Right kidney (tissue), 1 donor: Measurements from ENCODE around the gene EHMT2.

Experiments used
- DNase-seq: peaks from one replicate; pipeline ENCODE4 v3.0.0-alpha.2; 2016

The EHMT2 gene

DNA sequence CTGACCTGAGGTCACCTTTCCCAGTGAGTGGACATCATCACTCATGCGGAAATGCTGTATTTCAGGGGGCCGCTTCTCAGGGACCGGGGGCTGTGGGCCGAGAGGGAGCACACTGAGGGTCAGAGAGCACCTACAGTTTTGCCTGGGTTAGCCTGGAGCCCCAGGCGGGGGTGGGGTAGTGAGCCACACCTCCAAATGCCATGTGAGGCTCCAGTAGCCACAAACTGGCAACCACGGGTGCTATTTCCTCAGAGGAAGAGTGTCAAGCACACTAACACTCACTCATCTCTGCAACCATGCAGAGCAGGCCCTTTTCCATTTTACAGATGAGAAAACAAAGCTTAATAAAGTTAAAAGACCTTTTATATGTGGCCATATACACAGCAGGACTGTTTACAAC lies 4.7 kb downstream of the EHMT2 start:
- no peak for DNase-seq

DNA sequence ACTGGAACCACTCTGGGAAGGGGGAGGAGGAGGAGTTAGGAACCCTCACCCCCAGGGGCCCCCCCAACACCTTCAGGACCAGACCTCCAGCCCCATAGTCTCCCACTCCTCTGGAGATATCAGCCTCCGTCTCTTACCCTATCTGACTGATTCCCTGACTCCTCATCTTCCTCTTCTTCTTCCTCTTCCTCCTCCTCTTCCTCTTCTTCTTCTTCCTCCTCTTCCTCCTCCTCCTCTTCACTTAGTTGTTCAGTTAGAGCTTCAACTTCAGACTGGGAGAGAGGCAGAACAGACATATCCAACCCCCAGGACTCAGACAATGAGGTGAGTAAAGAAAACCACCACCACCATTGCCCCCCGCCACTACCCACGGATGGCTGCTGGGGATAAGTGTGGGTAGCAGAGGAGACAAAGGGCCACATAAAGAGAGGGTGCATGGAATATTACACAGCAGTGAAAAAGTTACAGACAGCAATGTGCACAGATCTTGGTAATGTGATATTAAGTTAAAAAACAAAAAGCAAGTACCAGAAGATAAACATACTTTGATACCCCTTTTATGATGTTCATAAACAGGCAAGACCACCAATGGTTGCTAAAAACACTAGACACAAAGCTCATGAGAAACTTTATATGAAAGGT lies 8.0 kb downstream of the EHMT2 start:
- DNase-seq = no peak

DNA sequence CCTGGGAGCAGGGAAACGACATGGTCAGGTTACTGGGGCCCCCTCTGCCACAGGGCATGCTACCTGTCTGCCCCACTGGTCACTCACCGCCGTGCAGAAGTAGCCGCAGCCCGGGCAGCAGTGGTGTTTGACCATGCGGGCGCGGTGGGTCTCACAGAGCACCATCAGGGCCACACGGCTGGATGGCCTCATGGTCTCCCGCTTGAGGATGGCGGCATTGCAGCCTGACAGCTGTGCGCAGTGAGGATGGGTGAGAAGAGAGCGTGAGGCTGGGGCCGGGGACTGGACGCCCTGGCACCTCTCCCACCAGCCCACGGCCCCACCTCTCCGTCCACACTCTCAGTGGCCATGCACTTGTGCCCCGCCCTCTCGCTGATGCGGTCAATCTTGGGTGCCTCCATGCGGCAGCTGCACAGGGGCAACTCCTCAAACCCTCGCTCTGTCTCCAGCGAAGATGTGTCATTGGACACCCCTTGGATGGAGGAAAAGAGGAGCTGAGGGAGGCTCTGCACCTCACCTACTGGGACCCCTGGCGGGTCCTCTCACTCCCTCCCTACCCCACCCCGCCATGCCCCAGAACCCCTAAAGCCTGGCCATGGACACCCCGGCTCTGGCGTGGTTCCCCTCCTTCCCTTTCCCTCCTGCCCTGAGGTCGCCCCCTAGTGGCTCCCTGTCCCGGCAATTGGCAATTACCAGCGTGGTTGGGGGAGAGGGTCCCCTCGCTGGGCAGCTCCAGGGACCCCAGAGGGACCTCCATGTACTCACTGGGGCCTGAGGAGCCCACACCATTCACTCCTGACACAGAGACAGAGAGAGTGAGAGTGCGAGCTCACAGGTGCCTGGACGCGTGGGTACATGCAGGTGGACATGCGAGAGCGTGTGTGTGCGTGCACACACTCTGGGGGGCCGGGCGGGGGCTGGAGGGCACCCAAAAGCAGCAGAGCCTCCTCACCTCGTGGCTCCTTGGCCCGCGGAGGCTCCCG lies 8.9 kb downstream of the EHMT2 start:
- no peak for DNase-seq

DNA sequence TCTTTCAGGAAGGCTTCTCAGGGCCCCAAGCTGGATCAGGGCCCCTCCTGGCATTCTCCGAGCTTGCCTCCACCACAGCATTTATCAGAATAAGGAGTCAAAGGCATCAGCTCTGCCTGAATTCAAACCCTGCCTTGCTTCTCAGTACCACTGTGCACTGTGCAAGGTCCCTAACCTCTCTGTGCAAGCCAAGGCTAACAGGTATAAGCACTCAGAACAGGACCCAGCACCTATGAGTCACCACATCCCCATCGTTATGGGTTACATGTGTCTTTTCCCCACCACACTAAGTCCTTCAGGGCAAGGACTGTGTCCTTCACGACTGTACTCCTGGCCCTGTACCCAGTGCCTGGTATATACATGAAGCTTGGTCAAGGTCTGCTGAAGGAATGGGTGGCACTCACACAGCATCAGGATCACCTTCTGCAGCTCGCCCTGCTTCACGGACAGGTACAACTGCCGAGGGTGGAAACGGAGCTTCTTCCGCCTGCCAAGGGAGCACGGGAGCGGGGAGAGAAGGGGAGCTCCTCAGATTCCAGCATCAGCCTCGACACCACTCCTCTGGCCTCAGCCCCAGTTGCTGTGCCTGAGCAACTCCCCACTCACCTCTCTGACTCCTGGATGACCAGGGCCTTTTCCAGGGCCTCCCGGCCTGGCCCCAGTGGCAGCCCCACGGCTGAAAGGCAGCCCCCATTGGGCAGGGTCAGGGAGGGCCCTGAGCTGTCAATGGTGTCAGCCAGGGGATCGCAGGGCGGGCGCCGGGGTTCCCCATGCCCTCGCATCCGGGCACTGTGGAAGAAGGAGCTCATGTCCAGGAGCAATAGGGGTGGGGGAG lies 10.1 kb downstream of the EHMT2 start:
- DNase-seq = no peak

DNA sequence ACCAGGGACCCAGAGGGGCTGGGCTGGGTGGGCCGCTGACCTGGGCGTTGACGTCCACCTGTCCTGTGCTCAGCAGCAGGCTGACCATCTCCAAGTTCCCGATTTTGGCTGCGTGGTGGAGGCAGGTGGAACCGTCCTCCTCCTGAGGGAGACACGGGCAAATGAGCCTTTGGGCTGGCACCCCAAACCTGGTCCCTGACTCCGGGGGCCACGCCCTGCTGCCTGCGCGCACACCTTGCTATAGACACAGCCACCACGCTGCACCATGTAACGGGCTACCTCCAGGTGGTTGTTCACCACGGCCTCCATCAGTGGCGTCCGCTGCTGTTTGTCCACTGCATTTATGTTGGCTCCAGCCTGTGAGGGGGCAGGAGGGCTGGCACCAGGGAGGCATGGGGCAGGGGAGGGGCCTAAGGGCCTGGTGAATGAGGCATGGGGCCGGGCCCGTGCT lies 10.9 kb downstream of the EHMT2 start:
- DNase-seq = no peak

DNA sequence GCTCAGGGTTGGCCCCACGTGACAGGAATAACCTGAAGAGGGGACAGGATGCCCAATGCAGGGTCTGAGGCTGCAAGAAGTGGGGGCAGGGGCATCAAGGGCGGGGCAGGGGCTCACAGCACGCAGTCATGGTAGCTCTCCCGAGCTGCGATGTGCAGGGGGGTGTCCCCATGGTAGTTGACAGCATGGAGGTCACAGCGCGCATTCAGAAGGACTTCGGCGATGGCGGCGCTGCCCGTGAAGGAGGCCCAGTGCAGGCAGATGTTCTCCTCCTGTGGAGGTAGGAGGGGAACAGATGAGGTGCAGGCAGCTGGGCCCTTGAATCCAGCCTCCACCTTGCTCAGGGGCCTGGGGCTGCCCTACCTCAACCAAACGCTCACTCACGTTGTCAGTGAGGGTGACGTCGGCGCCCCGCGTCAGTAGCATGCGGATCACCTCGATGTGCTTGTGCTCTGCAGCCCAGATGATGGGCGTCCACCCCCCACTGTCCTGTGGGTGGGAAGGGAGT lies 12.9 kb downstream of the EHMT2 start:
- no peak for DNase-seq

DNA sequence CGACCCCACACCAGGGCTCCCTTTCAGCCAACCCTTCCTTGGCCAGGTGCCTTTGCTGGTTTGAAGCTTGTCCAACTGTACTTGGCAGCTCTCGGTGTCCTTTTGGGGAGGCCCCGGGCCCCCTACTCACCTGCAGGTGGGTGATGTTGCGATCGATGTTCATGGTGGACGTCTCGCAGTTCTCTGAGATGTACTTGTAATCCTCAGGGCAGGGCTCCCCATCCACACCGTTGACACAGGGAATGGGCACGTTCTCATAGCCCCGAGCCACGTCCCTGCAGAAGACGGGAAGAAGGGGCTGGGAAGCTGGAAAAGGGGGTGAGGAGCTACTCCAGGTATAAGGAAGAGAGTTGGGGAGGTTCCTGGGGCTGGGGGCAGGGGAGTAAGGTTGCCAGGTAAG lies 13.8 kb downstream of the EHMT2 start:
- DNase-seq = no peak

DNA sequence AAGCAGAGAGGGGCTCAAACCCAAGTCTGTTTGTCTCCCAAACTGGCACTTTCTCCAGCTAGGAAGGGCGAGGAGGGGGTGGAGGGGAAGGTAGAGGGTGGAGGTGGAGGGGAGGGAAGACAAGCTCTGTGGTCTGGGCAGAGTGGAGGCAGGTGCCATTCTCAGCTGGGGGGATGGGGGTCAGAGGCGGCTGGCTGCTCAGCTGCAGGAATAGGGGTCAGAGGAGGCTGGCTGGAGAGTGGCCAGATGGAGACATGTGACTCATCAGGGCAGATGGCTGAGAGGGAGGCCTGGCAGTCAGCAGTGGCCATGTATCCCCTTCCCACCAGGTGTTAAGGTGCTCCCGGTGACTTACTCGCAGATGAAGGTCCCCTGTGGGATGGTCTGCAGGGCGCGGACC lies 15.2 kb downstream of the EHMT2 start:
- no peak for DNase-seq

DNA sequence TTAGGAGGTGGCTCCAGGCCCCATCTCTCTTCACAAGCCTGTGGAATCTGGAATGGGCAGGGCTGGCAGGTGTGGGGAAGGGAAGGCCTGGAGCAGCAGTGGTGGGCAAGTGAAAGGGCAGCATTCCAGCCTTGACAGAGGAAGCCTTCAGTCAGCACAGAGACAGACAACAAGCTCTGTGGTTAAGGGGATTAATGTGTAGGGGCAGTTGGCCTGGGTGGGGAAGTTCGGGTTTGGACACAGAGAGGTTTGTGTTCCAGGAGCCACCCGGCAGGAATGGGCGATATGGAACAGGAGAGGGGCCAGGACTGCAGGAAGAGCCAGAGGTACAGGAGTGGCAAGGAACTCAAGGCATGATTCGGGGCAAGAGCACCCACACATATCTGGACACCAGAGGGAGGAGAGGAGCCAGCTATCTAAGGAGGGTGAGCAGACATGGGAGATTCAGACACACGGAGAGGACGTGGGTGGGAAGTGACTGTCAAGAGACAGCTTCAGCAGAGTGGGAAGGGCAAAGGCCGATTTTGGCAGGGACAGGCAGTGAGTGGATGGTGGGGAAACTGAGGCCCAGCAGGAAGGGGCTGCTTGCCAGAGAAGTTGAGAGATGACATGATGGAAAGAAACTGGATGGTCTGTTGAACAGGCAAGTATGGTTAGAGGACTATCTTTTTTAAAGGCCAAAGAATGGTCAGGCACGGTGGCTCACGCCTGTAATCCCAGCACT lies 16.2 kb downstream of the EHMT2 start:
- DNase-seq = no peak

DNA sequence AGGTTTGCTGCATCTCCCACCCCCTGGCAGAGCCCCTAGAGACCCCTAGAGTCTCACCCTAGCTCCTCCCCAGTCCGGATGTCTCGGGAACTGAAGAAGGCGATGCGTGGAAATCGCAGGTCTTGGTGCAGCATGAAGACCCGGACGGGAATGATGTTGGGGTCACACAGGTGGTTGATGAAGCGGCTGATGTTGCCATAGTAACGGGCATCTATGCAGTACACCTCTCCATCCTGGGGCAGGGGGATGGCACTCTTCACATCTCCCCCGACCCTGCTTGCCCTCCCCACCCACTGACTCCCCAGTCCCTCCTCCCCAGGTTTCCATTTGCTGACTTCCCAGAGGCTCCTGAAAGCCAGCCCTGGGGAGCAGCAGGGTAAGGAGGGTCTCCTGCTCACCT lies 16.9 kb downstream of the EHMT2 start:
- DNase-seq = no peak

DNA sequence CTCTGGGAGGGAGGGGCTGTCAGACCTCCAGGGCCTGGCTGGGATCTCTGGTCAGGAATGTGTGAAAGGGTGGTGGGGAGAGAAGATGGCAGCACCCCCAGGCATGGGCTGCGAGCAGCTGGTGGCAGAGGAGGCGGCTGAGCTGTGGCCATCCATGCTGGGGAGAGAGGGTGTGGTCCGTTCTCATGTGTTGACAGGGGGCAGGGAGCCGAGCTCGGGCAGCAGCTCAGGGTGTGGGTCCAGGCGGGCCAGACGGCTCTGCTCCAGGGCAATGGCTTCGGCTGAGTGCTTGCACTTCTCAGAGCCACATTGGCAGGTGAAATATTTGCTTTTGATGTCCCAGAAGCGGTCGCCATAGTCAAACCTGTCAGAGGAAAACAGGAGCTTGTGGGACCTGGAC lies 17.6 kb downstream of the EHMT2 start:
- DNase-seq = no peak

DNA sequence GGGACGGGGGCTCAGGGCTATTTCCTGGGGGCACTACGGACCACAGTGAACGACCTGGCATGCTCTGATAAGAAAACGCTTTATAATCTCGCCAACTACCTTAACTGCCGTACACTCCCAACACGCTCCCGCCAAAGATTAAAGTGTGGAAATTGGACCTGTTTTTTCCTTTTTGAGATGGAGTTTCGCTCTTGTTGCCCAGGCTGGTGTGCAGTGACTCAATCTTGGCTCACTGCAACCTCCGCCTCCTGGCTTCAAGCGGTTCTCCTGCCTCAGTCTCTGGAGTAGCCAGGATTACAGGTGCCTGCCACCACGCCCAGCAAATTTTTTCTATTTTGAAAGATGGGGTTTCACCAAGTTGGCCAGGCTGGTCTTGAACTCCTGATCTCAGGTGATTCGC lies 18.4 kb downstream of the EHMT2 start:
- no peak for DNase-seq

DNA sequence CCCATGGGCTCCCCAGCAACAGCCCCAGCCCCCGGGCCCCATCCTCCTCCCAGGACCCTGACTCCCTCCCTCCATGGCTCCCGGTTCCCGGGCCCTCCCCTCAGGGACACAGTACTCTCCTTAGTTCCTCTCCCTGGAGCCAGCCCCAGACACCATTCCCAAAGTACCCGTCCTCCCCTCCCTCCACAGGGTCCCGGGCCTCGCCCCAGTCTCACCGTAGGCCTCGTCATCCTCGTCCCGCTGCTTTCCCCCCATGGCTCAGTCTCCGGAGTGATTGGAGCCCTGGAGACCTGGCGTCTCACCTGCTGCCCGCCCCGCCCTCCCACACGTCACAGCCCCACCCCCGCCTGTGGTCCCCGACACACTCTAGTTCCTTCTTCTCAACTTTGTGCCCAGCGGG lies 18.8 kb downstream of the EHMT2 start, which contains the start of gene SLC44A4:
Gene SLC44A4 (minus strand): TSS at position 272 of the 400 bp plus-strand sequence. CDS start 17 bp downstream, at position 255.
- DNase-seq = no peak

DNA sequence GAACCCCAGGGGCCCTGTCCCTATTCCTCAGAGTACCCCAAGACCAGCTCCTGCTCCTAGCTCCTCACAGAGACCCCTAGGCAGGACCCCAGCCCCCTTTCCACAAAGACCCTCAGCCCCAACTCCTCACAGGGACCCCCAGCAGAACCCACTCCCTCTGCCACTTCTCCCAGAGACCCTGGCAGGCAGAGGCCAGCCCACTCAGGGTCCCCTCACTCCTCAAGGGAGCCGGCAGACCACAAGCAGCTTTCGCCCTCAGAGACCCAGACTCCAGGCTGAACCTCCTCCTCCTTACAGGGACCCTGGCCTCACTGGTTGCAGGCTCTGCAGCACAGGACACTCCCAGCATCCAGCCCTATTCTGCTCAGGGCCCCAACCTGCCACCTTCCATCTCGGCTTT lies 19.3 kb downstream of the EHMT2 start:
- DNase-seq = no peak

DNA sequence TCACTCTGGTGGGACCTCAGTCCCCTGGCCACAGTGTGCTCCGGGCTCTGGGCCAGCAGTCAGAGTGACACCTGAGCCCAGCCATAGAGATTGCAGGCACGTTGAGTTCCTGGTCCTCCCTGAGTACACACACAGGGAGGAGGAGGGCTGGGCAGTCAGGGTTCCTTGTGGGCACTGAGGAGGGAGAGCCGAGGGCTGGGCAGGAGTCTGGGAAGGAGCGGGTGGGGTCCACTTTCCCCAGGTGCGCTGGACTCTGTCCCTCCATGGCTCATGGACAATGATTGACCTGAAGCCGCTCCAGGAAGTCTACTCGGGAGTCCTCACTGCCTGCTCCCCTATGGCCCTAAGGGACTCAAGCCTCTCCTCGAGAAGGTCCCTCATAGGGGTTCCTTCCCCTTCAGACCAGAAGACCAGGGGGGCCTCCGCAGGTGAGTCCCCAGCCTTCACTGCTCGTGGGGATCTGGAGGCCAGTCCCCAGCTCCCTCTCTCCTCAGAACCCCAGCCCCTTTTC lies 19.8 kb downstream of the EHMT2 start:
- DNase-seq = no peak

DNA sequence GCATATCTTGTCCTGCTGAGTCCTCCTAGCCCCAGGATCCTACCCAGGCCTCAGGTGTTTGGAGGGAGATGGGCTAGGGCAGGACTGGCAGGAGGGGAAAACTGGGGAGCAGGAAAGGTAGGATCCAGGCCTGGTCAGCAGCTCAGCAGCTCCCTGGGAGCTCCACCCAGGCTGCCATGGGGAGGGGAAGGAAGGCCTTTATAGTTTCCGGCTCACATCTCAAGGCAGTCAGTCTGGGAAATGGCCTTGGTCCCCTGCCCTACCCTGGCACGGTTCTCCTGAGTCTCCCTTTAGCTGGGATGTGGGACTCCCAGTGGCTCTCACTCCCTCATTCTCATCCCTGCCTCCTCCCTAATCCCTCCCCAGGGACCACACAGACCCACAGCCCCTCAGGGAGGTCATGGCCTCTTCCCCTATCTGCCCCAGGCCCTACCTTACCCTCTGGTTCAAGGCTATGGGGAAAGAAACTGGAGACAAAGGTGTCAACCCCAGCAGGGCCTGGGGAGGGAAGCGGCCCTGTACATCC lies 20.3 kb downstream of the EHMT2 start:
- DNase-seq = no peak

DNA sequence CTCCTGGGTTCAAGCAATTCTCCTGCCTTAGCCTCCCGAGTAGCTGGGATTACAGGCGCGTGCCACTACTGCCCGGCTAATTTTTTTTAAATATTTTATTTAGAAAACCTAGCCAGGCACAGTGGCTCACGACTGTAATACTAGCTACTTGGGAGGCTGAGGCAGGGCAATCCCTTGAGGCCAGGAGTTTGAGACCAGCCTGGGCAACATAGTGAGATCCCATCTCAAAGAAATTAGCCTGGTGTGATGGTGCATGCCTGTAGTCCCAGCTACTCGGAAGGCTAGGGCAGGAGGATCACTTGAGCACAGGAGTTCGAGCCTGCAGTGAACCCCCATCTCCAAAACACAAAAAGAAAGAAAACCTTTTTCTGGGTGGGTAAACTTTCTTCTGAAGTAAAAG lies 21.1 kb downstream of the EHMT2 start:
- DNase-seq = no peak

DNA sequence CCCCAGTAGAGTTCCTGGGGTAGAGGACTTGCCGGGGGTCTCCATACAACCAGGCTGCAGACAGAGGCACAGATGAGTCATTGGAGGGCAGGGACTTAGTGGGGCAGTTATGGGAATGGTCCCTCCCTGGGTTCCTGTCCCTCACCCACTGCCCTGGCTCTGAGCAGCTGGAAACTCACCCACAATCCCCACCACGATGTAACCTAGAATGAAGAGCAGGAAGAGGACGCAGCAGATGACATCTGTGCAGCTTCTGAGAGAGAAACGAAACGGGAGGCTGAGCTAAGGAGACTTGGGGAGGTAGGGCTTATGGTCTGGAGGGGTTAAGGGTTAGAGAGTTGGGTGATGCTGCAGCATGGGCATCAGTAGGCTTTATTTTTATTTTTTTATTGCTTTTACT lies 21.6 kb downstream of the EHMT2 start:
- DNase-seq = no peak

DNA sequence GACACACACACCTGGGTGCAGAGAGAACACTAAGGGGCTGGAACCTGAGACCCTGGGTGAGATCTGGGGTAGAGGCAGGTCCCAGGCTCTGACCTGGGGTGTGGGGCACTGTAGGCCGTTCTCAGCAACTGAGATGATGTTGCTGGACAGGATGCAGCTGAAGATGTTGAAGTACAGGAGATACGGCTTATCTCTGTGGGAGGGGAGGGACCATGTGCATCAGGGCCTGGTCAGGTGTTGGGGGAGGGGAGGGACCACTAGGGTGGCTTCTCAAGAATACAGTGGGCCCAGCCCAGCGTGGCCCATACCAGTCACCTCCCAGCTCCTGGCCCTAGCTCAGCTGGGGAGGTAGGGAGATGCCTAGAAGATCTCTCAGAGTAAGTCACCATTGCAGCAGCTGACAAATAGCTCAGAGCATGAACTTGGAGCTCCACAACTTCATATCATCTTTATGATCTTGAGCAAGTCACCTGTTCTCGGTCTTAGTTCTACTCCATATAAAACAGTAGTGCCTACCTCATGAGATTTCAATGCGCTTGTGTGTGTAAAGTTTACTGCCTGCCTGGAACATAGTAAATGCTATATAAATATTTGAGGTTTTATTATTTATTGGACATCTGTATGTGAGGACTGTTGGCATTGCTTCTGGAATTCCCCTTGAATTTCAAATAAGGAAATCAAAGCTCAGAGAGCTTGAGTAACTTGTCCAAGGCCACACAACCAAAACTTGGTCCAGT lies 22.5 kb downstream of the EHMT2 start:
- no peak for DNase-seq

DNA sequence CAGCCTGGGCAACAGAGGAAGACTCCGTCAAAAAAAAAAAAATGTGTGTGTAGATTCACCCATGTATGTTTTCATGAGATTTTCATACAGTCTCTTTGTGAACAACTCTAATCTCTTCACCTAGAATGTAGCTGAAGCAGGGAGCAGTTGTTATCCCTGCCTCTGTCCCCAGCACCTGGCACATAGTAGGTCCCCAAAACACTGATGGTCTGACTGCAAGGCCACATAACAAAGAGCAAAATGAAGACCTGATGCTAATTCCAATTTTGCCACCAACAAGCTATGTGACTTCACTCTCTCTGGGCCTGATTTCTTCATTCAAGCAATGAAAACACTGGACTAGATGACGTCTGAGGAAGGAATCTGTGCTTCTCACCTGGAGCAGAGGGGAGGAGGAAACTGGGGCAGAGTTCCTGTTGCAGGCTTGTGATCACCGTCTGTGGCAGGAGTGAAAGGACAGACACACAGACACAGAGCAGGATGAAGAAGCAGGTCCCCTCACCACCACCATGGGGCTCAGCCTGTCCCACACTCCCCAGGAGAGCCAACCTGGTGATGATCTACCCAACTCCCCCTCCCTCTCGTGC lies 23.3 kb downstream of the EHMT2 start:
- DNase-seq = no peak
